ENCODE results near the gene PHIP. TPM values are rescaled to one million over a fixed set of nuclear protein-coding genes. Genes with fewer than 3 reads are reported as not detected.

Gene PHIP
- total and polyA plus RNA-seq, 10 of the 15 experiments (the other 5 are each of a cell fraction or from before 2014, with no cell fraction given), result 8.5 to 34.6 (median 17.9) TPM

DNA sequence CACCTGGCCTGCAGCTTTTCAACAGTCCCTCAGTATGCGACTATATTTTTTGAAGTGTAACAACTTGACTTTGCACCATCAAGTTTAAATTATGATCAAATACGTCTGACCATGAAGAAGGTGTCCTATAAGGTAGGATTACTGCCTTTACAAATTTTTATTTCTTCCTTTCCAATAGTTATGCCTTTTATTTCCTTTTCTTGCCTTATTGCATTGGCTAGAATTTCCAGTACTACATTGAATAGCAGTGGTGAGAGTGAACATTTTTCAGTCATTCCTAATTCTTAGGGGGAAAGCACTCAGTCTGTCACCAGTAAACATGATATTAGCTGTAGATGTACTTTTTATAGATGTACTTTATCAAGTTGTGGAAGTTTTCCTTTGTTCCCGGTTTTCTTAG lies 129.3 kb downstream of the PHIP start:
- intact Hi-C loops (cut with micrococcal nuclease; ENCODE audit: unreplicated experiment) (no loop called here), in situ Hi-C loops (cut with MboI) (no loop called here)
- Histone ChIP-seq H3K79me2 (ENCODE audit: control insufficient read depth, insufficient read depth, low read length) (no peaks in the 10 kb centered on the region), H4K20me1 (ENCODE audit: control insufficient read depth, insufficient read depth) (no peaks in the 10 kb centered on the region), H3K4me3 (no peak overlapping the region), H3K4me2 (ENCODE audit: control insufficient read depth, insufficient read depth) (no peak overlapping the region), H3K4me1 (ENCODE audit: control insufficient read depth, insufficient read depth, low read length) (no peaks in the 10 kb centered on the region), H3K9ac (ENCODE audit: control insufficient read depth, insufficient read depth, low read length) (no peak overlapping the region), H2AFZ (ENCODE audit: control insufficient read depth, low read depth, low read length) (no peak overlapping the region), H3K36me3 (ENCODE audit: control insufficient read depth in 2 of 2, insufficient read depth in 2 of 2, low read length in 1 of 2) (peaks cover 1 to 46% of the 10 kb centered on the region in 2 experiments), H3K9me3 (replicated peaks; ENCODE audit: control insufficient read depth, insufficient read depth, low read length) (peaks cover 8% of the 10 kb centered on the region; the same call in 2 of the 3 replicates), H3K27me3 (replicated peaks in 1 of 2; ENCODE audit: control insufficient read depth in 2 of 2, insufficient read depth in 2 of 2, low read length in 1 of 2) (no peaks in the 10 kb centered on the region), H3K27ac (ENCODE audit: control insufficient read depth, insufficient read depth) (no peak overlapping the region)
- CTCF ChIA-PET, result no interaction called here
- FAIRE-seq (no peak), ATAC-seq (no peak), DNase-seq (ENCODE audit: low read depth, low spot score) (no peak)
- POLR2A ChIA-PET, result no interaction called here
- no TSS peak for BruUV-seq (replicated peaks)
- SMC1A ChIA-PET (ENCODE audit: uncharacterized antibody, unreplicated experiment), result no interaction called here
- WGBS (ENCODE audit: insufficient coverage, insufficient replicate concordance, low lambda C conversion rate, missing lambda C conversion rate), result 98% methylated on average over 3 of the region's 3 CpGs
- RAD21 ChIA-PET (ENCODE audit: unreplicated experiment), result no interaction called here
- TF ChIP-seq, protein P1, sequence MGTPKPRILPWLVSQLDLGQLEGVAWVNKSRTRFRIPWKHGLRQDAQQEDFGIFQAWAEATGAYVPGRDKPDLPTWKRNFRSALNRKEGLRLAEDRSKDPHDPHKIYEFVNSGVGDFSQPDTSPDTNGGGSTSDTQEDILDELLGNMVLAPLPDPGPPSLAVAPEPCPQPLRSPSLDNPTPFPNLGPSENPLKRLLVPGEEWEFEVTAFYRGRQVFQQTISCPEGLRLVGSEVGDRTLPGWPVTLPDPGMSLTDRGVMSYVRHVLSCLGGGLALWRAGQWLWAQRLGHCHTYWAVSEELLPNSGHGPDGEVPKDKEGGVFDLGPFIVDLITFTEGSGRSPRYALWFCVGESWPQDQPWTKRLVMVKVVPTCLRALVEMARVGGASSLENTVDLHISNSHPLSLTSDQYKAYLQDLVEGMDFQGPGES (IDR thresholded peaks at IDR 0.05), result no peak
- no peak for TF ChIP-seq BACH1 (IDR thresholded peaks at IDR 0.05; ENCODE audit: borderline replicate concordance)
- no peak for TF ChIP-seq STAT1 (conservative IDR thresholded peaks at IDR 0.05)
- no peak for TF ChIP-seq SIN3A (IDR thresholded peaks at IDR 0.05; ENCODE audit: low read depth, low read length)
- TF ChIP-seq CREM (IDR thresholded peaks at IDR 0.05; ENCODE audit: low read depth), result no peak
- no peak for TF ChIP-seq NR2F1 (conservative IDR thresholded peaks at IDR 0.05)
- TF ChIP-seq ZNF622 (IDR thresholded peaks at IDR 0.05), result no peak
- TF ChIP-seq STAT3 (IDR thresholded peaks at IDR 0.05; ENCODE audit: low read depth, low read length), result no peak
- TF ChIP-seq NFYA (IDR thresholded peaks at IDR 0.05; ENCODE audit: borderline replicate concordance, low read depth, low read length), result no peak
- TF ChIP-seq, protein P2, sequence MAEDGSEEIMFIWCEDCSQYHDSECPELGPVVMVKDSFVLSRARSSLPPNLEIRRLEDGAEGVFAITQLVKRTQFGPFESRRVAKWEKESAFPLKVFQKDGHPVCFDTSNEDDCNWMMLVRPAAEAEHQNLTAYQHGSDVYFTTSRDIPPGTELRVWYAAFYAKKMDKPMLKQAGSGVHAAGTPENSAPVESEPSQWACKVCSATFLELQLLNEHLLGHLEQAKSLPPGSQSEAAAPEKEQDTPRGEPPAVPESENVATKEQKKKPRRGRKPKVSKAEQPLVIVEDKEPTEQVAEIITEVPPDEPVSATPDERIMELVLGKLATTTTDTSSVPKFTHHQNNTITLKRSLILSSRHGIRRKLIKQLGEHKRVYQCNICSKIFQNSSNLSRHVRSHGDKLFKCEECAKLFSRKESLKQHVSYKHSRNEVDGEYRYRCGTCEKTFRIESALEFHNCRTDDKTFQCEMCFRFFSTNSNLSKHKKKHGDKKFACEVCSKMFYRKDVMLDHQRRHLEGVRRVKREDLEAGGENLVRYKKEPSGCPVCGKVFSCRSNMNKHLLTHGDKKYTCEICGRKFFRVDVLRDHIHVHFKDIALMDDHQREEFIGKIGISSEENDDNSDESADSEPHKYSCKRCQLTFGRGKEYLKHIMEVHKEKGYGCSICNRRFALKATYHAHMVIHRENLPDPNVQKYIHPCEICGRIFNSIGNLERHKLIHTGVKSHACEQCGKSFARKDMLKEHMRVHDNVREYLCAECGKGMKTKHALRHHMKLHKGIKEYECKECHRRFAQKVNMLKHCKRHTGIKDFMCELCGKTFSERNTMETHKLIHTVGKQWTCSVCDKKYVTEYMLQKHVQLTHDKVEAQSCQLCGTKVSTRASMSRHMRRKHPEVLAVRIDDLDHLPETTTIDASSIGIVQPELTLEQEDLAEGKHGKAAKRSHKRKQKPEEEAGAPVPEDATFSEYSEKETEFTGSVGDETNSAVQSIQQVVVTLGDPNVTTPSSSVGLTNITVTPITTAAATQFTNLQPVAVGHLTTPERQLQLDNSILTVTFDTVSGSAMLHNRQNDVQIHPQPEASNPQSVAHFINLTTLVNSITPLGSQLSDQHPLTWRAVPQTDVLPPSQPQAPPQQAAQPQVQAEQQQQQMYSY (CRISPR knock-in tag; IDR thresholded peaks at IDR 0.05), result no peak
- TF ChIP-seq, protein P3, sequence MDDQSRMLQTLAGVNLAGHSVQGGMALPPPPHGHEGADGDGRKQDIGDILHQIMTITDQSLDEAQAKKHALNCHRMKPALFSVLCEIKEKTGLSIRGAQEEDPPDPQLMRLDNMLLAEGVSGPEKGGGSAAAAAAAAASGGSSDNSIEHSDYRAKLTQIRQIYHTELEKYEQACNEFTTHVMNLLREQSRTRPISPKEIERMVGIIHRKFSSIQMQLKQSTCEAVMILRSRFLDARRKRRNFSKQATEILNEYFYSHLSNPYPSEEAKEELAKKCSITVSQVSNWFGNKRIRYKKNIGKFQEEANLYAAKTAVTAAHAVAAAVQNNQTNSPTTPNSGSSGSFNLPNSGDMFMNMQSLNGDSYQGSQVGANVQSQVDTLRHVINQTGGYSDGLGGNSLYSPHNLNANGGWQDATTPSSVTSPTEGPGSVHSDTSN (IDR thresholded peaks at IDR 0.05; ENCODE audit: insufficient replicate concordance, low read depth, low read length), result no peak
- TF ChIP-seq, protein P4, sequence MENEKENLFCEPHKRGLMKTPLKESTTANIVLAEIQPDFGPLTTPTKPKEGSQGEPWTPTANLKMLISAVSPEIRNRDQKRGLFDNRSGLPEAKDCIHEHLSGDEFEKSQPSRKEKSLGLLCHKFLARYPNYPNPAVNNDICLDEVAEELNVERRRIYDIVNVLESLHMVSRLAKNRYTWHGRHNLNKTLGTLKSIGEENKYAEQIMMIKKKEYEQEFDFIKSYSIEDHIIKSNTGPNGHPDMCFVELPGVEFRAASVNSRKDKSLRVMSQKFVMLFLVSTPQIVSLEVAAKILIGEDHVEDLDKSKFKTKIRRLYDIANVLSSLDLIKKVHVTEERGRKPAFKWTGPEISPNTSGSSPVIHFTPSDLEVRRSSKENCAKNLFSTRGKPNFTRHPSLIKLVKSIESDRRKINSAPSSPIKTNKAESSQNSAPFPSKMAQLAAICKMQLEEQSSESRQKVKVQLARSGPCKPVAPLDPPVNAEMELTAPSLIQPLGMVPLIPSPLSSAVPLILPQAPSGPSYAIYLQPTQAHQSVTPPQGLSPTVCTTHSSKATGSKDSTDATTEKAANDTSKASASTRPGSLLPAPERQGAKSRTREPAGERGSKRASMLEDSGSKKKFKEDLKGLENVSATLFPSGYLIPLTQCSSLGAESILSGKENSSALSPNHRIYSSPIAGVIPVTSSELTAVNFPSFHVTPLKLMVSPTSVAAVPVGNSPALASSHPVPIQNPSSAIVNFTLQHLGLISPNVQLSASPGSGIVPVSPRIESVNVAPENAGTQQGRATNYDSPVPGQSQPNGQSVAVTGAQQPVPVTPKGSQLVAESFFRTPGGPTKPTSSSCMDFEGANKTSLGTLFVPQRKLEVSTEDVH (IDR thresholded peaks at IDR 0.05; ENCODE audit: low read depth, partially characterized antibody), result no peak
- TF ChIP-seq HDAC2 (IDR thresholded peaks at IDR 0.05), result no peak
- no peak for TF ChIP-seq HDAC6 (IDR thresholded peaks at IDR 0.05; ENCODE audit: unreplicated experiment)
- TF ChIP-seq ZZZ3 (IDR thresholded peaks at IDR 0.05; ENCODE audit: control insufficient read depth, insufficient read length, low read depth), result no peak
- TF ChIP-seq PAX5 (IDR thresholded peaks at IDR 0.05; ENCODE audit: borderline replicate concordance, low read depth, low read length), result no peak
- TF ChIP-seq ZSCAN29 (IDR thresholded peaks at IDR 0.05), result no peak

All from GM12878 (cell line).